HG03342 (cell line): Measurements from ENCODE around the gene CCDC91.
"Not testable (repeated sequence)": the region's sequence is repeated elsewhere in the genome, so short reads cannot be mapped to it uniquely, and the experiment has no call there.

Experiments
- ATAC-seq: cut with Tn5 transposase; IDR thresholded peaks from one replicate; pipeline ENCODE4 v1.9.1; 2021; ENCODE audit warnings: mild to moderate bottlenecking, moderate library complexity; ENCODE audit not compliant: unreplicated experiment

The CCDC91 gene

GRCh38 chr12:28180786-28181185 lies 9.5 kb upstream of the CCDC91 start:
- ATAC-seq = no peak

DNA sequence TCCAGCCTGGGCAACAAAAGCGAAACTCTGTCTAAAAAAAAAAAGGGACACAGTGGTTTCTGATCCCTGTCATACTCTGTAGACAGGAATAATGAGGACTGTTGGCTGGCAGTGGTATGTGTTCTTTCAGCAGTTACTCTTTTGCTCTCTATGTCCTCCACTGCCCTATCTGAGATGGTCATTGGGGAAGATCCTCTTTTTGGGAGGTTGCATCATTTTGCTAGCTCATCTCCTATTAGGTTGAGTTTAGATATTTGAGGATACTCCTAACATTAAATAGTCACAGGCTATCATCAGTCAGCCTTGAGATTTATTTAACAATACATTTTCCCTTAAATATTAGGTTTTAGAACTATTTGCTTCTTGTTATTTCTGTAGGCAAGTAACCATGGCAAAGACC lies 5.9 kb upstream of the CCDC91 start:
- no peak for ATAC-seq

DNA sequence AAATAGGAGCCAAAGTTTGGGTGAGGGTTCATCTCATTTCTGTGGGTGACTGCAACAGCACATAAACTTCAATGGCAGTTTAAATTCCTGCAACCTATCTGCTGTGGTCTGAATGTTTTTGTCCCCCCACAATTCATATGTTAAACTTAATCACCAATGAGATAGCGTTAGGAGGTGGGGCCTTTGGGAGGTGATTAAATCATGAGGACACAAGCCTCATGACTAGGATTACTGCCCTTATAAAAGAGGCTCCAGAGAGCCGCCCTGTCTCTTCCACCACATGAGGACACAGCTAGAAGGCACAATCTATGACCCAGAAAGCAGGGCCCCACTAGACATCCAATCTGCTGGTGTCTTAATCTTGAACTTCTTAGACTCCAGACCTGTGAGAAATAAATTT lies 3.8 kb upstream of the CCDC91 start:
- no peak for ATAC-seq

- ATAC-seq = no peak
Measured at GRCh38 chr12:28189784-28190320, 404 bp upstream of the CCDC91 start.

GRCh38 chr12:28191051-28192048 lies 1.1 kb downstream of the CCDC91 start:
- ATAC-seq = peak; percentile 23

DNA sequence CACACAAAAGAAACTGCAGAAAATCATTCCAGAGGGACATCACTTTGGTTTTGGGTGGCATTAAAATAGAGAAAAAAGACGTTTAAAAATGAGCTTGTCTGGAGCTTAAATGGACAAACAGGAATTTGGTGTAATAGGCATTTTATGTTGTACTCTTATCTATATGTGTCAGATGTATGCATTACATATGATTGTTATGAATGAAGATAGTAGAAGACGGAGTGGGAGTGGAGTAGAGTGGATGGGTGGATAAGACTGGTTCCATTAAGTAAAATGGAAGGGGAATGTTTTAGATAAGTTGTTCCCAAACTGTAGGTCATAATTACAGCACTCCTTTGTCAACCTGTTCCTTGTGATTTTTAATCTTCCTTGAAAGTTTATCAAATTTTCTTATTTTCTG lies 1.9 kb downstream of the CCDC91 start:
- ATAC-seq = no peak

DNA sequence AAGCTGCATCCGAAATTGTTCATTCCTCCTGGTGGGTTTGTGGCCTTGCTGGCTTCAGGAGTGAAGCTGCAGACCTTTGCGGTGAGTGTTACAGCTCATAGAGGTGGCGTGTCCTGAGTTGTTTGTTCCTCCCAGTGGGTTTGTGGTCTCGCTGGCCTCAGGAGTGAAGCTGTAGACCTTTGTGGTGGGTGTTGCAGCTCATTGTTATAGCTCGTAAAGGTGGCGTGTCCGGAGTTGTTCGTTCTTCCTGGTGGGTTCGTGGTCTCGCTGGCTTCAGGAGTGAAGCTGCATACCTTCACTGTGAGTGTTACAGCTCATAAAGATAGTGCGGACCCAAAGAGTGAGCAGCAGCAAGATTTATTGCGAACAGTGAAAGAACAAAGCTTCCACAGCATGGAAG lies 4.4 kb downstream of the CCDC91 start:
- not testable (repeated sequence) for ATAC-seq

DNA sequence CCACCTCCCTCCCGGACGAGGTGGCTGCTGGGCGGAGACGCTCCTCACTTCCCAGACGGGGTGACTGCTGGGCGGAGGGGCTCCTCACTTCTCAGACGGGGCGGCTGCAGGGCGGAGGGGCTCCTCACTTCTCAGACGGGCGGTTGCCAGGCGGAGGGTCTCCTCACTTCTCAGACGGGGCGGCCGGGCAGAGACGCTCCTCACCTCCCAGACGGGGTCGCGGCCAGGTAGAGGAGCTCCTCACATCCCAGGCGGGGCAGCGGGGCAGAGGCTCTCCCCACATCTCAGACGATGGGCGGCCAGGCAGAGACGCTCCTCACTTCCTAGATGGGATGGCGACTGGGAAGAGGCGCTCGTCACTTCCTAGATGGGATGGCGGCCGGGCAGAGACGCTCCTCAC lies 10.9 kb downstream of the CCDC91 start:
- not testable (repeated sequence) for ATAC-seq

DNA sequence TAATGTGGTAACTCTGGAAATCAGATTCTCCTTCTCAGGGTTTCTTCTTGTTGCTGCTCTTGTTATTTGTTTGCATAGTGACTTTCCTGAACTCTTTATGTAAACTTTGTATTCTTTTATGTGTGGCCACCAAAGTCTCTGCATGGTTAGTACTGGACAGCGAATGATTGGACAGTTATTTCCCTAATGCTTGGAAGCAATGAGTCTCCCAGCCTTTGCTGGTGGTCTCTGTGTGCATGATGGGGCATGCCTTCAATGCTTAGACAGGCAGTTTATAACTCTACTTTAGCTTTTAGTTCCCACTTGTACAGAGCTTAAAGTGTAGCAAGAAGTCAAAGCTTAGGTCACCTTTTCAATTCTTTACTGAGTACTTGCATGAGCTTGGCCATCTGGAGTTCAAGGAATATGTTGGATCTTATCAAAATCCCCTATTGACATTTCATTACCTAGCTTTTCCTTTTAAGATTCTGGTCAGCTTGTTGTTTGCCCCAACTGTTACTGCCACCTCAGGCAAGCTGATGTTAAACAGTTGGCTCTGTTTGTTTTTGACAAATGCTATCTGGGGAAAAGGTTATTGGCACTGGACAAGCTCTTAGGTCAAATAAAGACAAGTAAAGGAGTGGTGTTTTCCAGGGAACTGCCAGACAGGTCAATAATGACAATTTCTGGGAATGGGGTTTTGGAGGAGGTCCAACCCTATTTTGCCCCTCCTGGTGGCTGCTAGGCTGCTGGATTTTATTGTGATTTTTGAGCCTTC lies 12.3 kb downstream of the CCDC91 start:
- ATAC-seq = no peak

GRCh38 chr12:28209782-28210181 lies 19.5 kb downstream of the CCDC91 start:
- no peak for ATAC-seq

DNA sequence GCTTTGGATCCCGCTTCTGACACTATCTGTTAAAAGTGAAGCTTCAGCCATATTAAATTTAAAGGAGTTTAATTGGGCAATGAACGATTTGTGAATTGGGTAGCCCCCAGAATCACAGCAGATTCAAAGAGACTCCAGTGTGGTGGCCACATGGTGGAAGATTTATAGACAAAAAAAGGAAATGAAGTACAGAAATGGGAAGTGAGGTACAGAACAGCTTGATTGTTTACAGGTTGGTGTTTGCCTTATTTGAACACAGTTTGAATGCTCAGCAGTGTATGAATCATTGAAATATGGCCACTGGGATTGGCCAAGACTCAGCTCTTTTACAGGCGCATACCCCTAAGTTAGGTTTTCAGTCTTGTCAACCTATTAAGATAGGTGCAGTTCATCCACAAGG lies 21.9 kb downstream of the CCDC91 start:
- no peak for ATAC-seq

GRCh38 chr12:28215021-28215420 lies 24.8 kb downstream of the CCDC91 start:
- no peak for ATAC-seq

DNA sequence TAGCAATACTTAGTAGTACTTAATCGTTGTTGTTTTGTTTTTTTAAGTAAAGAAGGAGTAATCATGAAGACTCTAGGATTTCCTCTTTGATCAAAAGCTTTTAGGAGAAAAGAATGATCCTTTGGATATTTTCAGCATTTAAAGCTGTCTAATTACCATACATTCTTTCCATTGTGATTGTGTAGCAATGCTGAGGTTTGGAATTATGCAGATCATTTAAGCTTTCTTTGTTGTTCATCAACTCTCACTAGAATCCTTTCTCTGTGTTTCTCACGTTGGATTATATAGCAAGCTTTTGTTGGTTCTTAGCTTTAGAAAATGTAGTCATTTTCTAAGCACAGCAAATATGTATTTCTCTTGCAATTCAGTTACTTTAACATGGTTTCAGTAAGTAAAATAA lies 25.8 kb downstream of the CCDC91 start:
- ATAC-seq = no peak

- ATAC-seq = no peak
Measured at GRCh38 chr12:28217805-28218204, 27.5 kb downstream of the CCDC91 start.

- ATAC-seq = no peak
Measured at GRCh38 chr12:28218875-28219274, 28.6 kb downstream of the CCDC91 start.

GRCh38 chr12:28219827-28220226 lies 29.6 kb downstream of the CCDC91 start:
- ATAC-seq = no peak

DNA sequence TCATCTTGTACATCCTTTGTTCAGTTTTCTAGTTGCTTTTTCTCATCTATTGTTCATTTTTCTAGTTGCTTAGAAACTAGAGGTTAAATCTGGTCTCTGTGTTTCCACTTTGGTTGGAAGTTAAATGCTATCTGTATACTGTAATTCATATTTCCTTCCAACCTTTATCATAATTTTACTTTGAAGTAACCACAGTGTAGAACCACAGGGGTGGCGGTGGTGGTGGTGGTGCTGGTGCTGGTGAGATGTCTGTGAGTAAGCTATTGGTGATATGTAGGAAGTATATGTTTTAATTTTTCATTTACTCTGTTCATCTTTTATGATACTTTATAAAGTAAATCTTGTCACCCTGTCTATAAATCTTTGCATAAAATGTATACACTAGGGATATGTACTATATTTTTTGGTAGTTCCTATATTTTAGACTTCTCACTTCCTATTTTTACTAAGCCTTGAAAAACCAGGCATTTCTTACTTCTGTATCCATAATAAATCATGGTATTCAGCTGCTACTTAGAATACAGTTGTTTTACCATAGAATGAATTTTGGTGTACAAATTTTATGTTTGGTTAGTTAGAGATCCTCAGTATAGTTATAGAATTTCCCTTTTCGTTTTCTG lies 31.9 kb downstream of the CCDC91 start:
- ATAC-seq = no peak

- ATAC-seq = peak; percentile 96
Measured at GRCh38 chr12:28223025-28223554, 32.8 kb downstream of the CCDC91 start.

GRCh38 chr12:28223858-28224257 lies 33.6 kb downstream of the CCDC91 start:
- ATAC-seq = no peak

DNA sequence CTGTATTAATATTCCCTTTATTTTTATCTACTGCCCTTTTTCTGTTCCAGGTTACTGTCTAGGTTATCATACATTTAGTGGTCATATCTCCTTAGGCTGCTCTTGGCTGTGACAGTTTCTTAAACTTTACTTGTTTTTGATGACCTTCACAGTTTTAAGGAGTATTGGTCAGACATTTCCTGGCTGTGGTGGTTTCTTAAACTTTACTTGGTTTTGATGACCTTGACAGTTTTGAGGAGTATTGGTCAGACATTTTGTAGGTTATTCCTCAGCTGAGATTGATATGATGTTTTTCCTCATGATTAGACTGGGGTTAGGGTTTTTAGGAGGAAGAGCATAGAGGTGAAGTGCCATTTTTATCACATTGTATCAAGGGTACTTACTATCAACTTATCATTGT lies 36.4 kb downstream of the CCDC91 start:
- ATAC-seq = no peak

DNA sequence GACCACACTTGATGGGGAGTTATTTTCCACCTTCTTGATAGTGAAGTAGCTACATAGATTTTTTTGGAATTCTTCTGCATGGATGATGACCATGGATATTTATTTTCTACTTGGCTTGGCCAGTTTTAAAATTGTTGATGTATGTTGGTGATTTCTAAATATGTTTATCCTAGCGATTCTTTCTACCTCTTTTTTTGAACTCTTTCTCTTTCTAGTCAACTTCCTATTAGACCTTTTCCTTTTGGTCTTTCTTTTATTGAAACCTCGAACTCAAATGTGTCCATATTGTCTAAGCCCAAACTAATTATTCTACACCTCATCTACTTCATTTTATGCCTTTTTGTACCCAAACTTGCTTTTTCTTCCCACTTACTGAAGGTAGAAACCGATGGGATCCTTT lies 37.0 kb downstream of the CCDC91 start:
- ATAC-seq = no peak
